Calu3 (cell line): ENCODE measurements around the gene MAVS. TPM values are rescaled to one million over a fixed set of nuclear protein-coding genes. Genes with fewer than 3 reads are reported as not detected.

Source experiments
- BruUV-seq: library from RNA; stranded (reverse); fragments of 400-500 nt; replicated peaks from 2 replicates; lab custom pipeline; 2021; lab: Mats Ljungman, UMichigan
- CTCF ChIA-PET: fragments of 300-600 bp; sonication (Branson Sonifier 250); formaldehyde crosslinking; loops from one replicate; lab custom pipeline; 2022; ENCODE audit warnings: antibody characterized with exemption; lab: Charles Lee
- DNase-seq: peaks from one replicate; pipeline ENCODE4 v3.0.0; 2022
- H3K27ac Mint-ChIP-seq: one replicate; pipeline ENCODE4 v1.8.0; 2022; ENCODE audit warnings: mixed read lengths; ENCODE audit not compliant: unreplicated experiment
- H3K27me3 Mint-ChIP-seq: one replicate; pipeline ENCODE4 v1.8.0; 2022; ENCODE audit warnings: mixed read lengths; ENCODE audit not compliant: unreplicated experiment
- H3K36me3 Mint-ChIP-seq: one replicate; pipeline ENCODE4 v1.8.0; 2022; ENCODE audit warnings: mild to moderate bottlenecking, moderate library complexity, mixed read lengths; ENCODE audit not compliant: insufficient read depth, unreplicated experiment
- H3K4me1 Mint-ChIP-seq: one replicate; pipeline ENCODE4 v1.8.0; 2022; ENCODE audit warnings: mild to moderate bottlenecking, low read depth, mixed read lengths; ENCODE audit not compliant: unreplicated experiment
- H3K4me3 Mint-ChIP-seq: one replicate; pipeline ENCODE4 v1.8.0; 2022; ENCODE audit warnings: mild to moderate bottlenecking, low read depth, moderate library complexity, mixed read lengths; ENCODE audit not compliant: unreplicated experiment
- H3K9me3 Mint-ChIP-seq: one replicate; pipeline ENCODE4 v1.8.0; 2022; ENCODE audit warnings: low read depth, mixed read lengths; ENCODE audit not compliant: unreplicated experiment
- intact Hi-C: fragments of 100-400 bp; cut with micrococcal nuclease; formaldehyde crosslinking; loops from one replicate; pipeline ENCODE4 v1.10.0; 2022; ENCODE audit not compliant: unreplicated experiment
- total RNA-seq: library from RNA; stranded (reverse); gene quantifications from 2 replicates; pipeline ENCODE4 v1.2.3, GENCODE V29; 2022
- TF ChIP-seq, protein P1 (sequence below): fragments of 200-600 bp; IDR thresholded peaks from one replicate; pipeline ENCODE4 v1.8.0; 2022; ENCODE audit warnings: antibody characterized with exemption; ENCODE audit not compliant: unreplicated experiment

MAVS gene
- total RNA-seq, 1 experiment from 2014 or later = 29.8 TPM

DNA sequence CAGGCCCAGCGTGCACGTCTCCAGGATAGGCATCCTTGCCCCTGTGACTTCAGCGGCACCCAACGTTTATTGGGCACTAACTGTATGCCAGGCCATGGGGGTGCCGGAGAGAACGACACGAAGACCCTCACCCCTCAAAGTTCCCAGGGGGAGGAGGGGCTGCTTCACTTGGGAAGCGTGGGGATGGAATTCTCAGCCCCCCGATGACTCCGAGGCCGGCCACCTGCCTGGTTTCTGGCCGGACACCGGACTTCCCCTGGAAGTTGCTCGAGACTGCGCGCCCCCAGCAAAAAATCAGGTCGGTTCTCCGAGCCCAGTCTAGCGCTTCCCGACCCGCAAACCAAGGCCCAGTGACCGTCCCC is 275 bp upstream of the MAVS start:
- peak overlapping the region; percentile 52 for H3K27ac Mint-ChIP-seq
- H3K9me3 Mint-ChIP-seq = no peaks in the 10 kb centered on the region
- H3K27me3 Mint-ChIP-seq = no peaks in the 10 kb centered on the region
- peak overlapping the region; percentile 78 for H3K4me3 Mint-ChIP-seq
- TF ChIP-seq, protein P1, sequence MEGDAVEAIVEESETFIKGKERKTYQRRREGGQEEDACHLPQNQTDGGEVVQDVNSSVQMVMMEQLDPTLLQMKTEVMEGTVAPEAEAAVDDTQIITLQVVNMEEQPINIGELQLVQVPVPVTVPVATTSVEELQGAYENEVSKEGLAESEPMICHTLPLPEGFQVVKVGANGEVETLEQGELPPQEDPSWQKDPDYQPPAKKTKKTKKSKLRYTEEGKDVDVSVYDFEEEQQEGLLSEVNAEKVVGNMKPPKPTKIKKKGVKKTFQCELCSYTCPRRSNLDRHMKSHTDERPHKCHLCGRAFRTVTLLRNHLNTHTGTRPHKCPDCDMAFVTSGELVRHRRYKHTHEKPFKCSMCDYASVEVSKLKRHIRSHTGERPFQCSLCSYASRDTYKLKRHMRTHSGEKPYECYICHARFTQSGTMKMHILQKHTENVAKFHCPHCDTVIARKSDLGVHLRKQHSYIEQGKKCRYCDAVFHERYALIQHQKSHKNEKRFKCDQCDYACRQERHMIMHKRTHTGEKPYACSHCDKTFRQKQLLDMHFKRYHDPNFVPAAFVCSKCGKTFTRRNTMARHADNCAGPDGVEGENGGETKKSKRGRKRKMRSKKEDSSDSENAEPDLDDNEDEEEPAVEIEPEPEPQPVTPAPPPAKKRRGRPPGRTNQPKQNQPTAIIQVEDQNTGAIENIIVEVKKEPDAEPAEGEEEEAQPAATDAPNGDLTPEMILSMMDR = no peak
- peaks cover 20% of the 10 kb centered on the region for H3K4me1 Mint-ChIP-seq
- peaks cover 18% of the 10 kb centered on the region for H3K36me3 Mint-ChIP-seq
- BruUV-seq = no TSS peak
- intact Hi-C loops = no loop called here
- DNase-seq = no peak
- CTCF ChIA-PET = no interaction called here

DNA sequence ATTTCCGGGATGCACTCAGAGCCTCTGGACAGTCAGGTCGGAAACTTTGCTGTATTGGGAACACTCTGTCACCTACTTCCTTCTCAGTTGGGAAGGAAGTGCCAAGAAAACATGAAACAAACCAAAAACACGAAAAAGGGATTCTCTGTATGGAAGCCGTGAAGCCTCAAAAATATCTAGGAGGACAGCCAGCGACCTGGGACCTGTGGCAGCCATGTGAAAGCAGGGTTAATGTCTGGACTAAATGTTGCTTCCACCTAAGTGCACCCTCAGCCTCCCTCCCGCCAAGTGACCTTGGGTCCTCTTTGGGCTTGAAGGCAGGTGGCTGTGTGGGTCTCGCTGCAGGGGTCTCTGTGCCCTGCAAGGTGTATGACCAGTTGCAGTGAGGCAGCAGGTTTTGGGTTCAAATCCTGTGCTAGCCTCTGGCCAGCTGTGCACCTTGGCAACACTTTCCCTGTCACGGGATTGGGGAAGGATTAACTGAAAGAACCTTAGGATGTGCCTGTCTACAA is 851 bp downstream of the MAVS start:
- H3K4me3 Mint-ChIP-seq = peak overlapping the region; percentile 78
- BruUV-seq = TSS peak; percentile 60
- H3K36me3 Mint-ChIP-seq = peaks cover 18% of the 10 kb centered on the region
- peaks cover 20% of the 10 kb centered on the region for H3K4me1 Mint-ChIP-seq
- H3K27me3 Mint-ChIP-seq = no peaks in the 10 kb centered on the region
- intact Hi-C loops = no loop called here
- no peak for DNase-seq
- H3K9me3 Mint-ChIP-seq = no peaks in the 10 kb centered on the region
- CTCF ChIA-PET = no interaction called here
- TF ChIP-seq, protein P1 = no peak
- H3K27ac Mint-ChIP-seq = peak overlapping the region; percentile 52

DNA sequence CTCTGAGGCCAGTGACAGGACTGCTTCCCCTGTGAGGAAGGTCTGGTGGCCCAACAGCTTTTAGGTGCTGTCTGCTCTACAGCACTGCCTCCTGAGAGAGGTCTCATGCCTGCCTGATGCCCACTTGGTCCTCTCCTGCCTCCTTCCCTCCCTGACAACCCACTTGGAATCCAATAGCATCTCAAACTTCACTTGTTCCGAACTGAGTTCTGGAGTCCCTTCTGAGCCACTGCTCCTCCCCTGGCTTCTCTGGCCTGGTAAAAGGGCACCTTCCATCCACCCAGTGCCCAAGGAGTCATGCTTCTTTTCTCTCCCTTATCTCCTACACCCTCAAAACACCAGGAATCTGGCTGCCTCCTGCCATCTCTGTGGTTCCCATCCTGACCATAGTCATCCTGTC is 1.9 kb downstream of the MAVS start:
- BruUV-seq = no TSS peak
- DNase-seq = no peak
- no peaks in the 10 kb centered on the region for H3K9me3 Mint-ChIP-seq
- intact Hi-C loops = no loop called here
- peaks cover 18% of the 10 kb centered on the region for H3K36me3 Mint-ChIP-seq
- TF ChIP-seq, protein P1 = no peak
- H3K27me3 Mint-ChIP-seq = no peaks in the 10 kb centered on the region
- CTCF ChIA-PET = no interaction called here
- H3K4me3 Mint-ChIP-seq = peak overlapping the region; percentile 18
- H3K27ac Mint-ChIP-seq = peak overlapping the region; percentile 20
- H3K4me1 Mint-ChIP-seq = peaks cover 20% of the 10 kb centered on the region

DNA sequence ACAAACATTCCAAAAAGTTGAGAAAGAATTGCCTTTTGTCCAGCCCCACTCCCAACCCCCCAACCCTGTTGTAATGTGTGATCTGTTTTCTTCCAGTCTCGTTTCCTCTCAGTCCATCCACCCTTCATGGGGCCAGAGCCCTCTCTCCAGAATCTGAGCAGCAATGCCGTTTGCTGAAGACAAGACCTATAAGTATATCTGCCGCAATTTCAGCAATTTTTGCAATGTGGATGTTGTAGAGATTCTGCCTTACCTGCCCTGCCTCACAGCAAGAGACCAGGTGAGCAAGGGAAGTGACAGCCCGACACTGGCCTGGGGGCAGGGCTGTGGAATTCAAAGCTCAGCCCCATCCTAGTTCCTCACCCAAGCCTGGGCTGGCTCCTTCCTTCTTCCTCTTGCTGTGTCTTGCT is 7.8 kb downstream of the MAVS start:
- Mint-ChIP-seq H3K27ac (no peak overlapping the region), H3K9me3 (no peaks in the 10 kb centered on the region), H3K4me3 (no peak overlapping the region), H3K27me3 (no peaks in the 10 kb centered on the region), H3K4me1 (peaks cover 2% of the 10 kb centered on the region), H3K36me3 (peaks cover 21% of the 10 kb centered on the region)
- no TSS peak for BruUV-seq
- TF ChIP-seq, protein P1 = no peak
- CTCF ChIA-PET = interaction anchor here (0.9 to 1.2 kb wide), 3 partner anchors 67 to 177 kb away, joined by 3 to 4 read pairs (median 4); partner anchors contain the start of gene CENPB
- intact Hi-C loops = no loop called here
- no peak for DNase-seq
